Spleen (tissue), 7 donors: ENCODE measurements around the gene GRIP1.

Experiments used
- POLR2A ChIP-seq, 3 donors: fragments of 450-650 bp; IDR thresholded peaks; one replicate each; pipeline ENCODE4 v1.5.1; 2017; ENCODE audit warnings: antibody characterized with exemption in 3 of 3, mild to moderate bottlenecking in 1 of 3
- TF ChIP-seq, protein P1 (sequence below), 11 experiments: fragments of 200-600 bp in 7 of 11; fragments of 450-650 bp in 4 of 11; sonication (generic) in 4 of 11; IDR thresholded peaks in 8 of 11; conservative IDR thresholded peaks in 3 of 11; 1 replicate in 7 of 11; 2 replicates in 4 of 11; pipeline versions ENCODE4 v1.4.0 to v1.8.0; 2016 to 2021; ENCODE audit warnings: antibody characterized with exemption in 11 of 11, inconsistent platforms in 4 of 11, mild to moderate bottlenecking in 1 of 11
- donor health status: DM: no; HTN: no; CAD: no; lungs with moderate emphysema.
- donor health status: DM: no; HTN: no; CAD: no.
- donor health status: DM: no; HTN: no; CAD: no.

- TF ChIP-seq, protein P1, sequence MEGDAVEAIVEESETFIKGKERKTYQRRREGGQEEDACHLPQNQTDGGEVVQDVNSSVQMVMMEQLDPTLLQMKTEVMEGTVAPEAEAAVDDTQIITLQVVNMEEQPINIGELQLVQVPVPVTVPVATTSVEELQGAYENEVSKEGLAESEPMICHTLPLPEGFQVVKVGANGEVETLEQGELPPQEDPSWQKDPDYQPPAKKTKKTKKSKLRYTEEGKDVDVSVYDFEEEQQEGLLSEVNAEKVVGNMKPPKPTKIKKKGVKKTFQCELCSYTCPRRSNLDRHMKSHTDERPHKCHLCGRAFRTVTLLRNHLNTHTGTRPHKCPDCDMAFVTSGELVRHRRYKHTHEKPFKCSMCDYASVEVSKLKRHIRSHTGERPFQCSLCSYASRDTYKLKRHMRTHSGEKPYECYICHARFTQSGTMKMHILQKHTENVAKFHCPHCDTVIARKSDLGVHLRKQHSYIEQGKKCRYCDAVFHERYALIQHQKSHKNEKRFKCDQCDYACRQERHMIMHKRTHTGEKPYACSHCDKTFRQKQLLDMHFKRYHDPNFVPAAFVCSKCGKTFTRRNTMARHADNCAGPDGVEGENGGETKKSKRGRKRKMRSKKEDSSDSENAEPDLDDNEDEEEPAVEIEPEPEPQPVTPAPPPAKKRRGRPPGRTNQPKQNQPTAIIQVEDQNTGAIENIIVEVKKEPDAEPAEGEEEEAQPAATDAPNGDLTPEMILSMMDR (IDR thresholded peaks at IDR 0.05 in 8 of 11, conservative IDR thresholded peaks at IDR 0.05 in 3 of 11), result no peak
- TF ChIP-seq POLR2A (IDR thresholded peaks at IDR 0.05), result no peak
Measured at GRCh38 chr12:66337381-66338010, 341.4 kb downstream of the GRIP1 start.
